ENCODE data around the gene DPYSL5.

DNA sequence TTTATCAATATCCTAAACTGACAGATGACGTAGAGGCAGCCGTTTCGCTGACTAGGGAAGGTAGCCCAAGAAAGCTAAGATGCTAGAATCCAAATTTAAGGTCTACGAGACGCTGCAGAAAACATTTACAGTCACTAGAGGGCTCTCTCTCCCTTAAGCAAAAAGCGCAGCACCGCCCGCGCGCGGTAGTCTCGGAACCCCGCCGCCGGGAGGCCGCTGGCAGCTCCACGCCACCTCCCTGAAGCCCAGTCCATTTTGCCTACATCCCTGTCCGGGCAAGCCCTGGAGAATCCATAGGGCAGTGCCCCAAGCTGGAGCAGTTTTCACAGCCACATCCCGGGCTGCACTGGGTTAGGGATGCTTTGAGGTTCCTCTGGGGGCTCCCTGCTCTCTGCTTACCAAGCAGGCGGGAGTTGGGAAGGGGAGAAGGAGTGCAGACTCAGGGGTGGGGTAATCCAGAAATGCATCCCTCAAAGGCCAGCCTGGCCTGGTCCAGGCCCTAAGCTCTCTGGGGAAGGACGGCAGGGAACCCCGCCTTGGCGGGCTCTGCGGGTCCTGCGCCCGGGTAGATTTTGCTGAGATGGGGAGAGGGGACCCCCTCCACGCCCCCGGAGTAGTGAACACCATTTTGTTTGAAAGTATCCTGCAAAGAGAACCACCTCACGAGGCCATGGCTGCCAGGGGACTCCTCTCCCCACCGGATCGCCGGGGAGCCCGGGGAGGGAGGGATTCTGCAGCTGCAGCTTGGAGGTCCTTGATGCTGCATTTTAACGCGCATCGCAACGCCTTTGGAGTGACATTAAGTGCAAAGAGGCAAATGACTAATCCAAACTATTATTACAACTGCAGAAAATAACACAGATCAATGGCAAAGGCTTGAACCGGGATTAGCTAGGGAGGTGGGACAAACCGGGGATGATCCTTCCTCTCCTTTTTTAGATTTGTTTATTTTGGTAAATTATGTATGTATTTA is 1.3 kb upstream of the DPYSL5 start:
- TF ChIP-seq, protein P1, sequence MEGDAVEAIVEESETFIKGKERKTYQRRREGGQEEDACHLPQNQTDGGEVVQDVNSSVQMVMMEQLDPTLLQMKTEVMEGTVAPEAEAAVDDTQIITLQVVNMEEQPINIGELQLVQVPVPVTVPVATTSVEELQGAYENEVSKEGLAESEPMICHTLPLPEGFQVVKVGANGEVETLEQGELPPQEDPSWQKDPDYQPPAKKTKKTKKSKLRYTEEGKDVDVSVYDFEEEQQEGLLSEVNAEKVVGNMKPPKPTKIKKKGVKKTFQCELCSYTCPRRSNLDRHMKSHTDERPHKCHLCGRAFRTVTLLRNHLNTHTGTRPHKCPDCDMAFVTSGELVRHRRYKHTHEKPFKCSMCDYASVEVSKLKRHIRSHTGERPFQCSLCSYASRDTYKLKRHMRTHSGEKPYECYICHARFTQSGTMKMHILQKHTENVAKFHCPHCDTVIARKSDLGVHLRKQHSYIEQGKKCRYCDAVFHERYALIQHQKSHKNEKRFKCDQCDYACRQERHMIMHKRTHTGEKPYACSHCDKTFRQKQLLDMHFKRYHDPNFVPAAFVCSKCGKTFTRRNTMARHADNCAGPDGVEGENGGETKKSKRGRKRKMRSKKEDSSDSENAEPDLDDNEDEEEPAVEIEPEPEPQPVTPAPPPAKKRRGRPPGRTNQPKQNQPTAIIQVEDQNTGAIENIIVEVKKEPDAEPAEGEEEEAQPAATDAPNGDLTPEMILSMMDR (conservative IDR thresholded peaks at IDR 0.05; ENCODE audit: low read depth, low read length) = peak; percentile 88
- TF ChIP-seq EZH2 (IDR thresholded peaks at IDR 0.05; ENCODE audit: low read length, unreplicated experiment) (no peak), EZH2phosphoT487 (IDR thresholded peaks at IDR 0.05; ENCODE audit: borderline replicate concordance, low read length) (no peak)
